GM12878 (cell line): Measurements from ENCODE around the gene ZFC3H1. TPM values are rescaled to one million over a fixed set of nuclear protein-coding genes. Genes with fewer than 3 reads are reported as not detected.

Experiments
- ATAC-seq: fragments of 200-7000 bp; cut with Tn5 transposase; 3 replicates; pipeline ENCODE4 v1.9.1; 2020; ENCODE audit warnings: mild to moderate bottlenecking, moderate library complexity
- BruUV-seq: library from RNA; stranded (reverse); fragments of 400-500 nt; replicated peaks from 2 replicates; lab custom pipeline; 2021; lab: Mats Ljungman, UMichigan
- CTCF ChIA-PET: fragments of 300-600 bp; sonication (Branson Sonifier 250); formaldehyde crosslinking; extraction: SDS; loops from one replicate; lab custom pipeline; 2021; ENCODE audit warnings: inconsistent platforms; lab: Yijun Ruan, JAX
- POLR2A ChIA-PET: fragments of 350-600 bp; formaldehyde crosslinking; extraction: SDS; loops from one replicate; lab custom pipeline; 2021; ENCODE audit warnings: inconsistent platforms; lab: Charles Lee
- RAD21 ChIA-PET: fragments of 300-600 bp; sonication (Branson Sonifier 250); formaldehyde crosslinking; loops from one replicate; lab custom pipeline; 2023; ENCODE audit warnings: antibody characterized with exemption; ENCODE audit not compliant: unreplicated experiment; lab: Charles Lee
- SMC1A ChIA-PET: fragments of 300-600 bp; sonication (Branson Sonifier 250); formaldehyde crosslinking; loops from one replicate; lab custom pipeline; 2023; ENCODE audit not compliant: unreplicated experiment, uncharacterized antibody; lab: Charles Lee
- DNase-seq: peaks from one replicate; pipeline ENCODE4 v3.0.0-alpha.2; 2011; ENCODE audit warnings: low read depth, low spot score
- FAIRE-seq: peaks from 3 replicates; lab custom pipeline; 2011; peaks lifted over from hg19 to GRCh38; lab: Jason Lieb, UNC
- H2AFZ ChIP-seq: 2 replicates; pipeline ENCODE4 v1.6.0; 2011; ENCODE audit warnings: low read depth, low read length, control low read depth; ENCODE audit not compliant: control insufficient read depth
- H3K27ac ChIP-seq: 2 replicates; pipeline ENCODE4 v1.5.1; 2011; ENCODE audit warnings: control low read depth; ENCODE audit not compliant: control insufficient read depth, insufficient read depth
- H3K27me3 ChIP-seq, 2 experiments: replicated peaks in 1 of 2; 2 replicates each; pipeline versions ENCODE4 v1.6.0 to v1.6.1; 2011; ENCODE audit warnings: low read length in 1 of 2; ENCODE audit not compliant: control insufficient read depth in 2 of 2, insufficient read depth in 2 of 2
- H3K36me3 ChIP-seq, 2 experiments: 2 replicates each; pipeline ENCODE4 v1.5.1; 2011; ENCODE audit warnings: low read length in 1 of 2; ENCODE audit not compliant: control insufficient read depth in 2 of 2, insufficient read depth in 2 of 2
- H3K4me1 ChIP-seq: 2 replicates; pipeline ENCODE4 v1.6.1; 2011; ENCODE audit warnings: mild to moderate bottlenecking, low read length, moderate library complexity, mixed read lengths; ENCODE audit not compliant: control insufficient read depth, insufficient read depth
- H3K4me2 ChIP-seq: 2 replicates; pipeline ENCODE4 v1.6.0; 2011; ENCODE audit warnings: control low read depth; ENCODE audit not compliant: control insufficient read depth, insufficient read depth
- H3K4me3 ChIP-seq: fragments of 200-600 bp; sonication (generic); 2 replicates; pipeline ENCODE4 v1.5.1; 2016
- H3K79me2 ChIP-seq: 2 replicates; pipeline ENCODE4 v1.6.0; 2011; ENCODE audit warnings: low read length; ENCODE audit not compliant: control insufficient read depth, insufficient read depth
- H3K9ac ChIP-seq: 2 replicates; pipeline ENCODE4 v1.8.0; 2011; ENCODE audit warnings: low read length, control low read depth, mixed read lengths; ENCODE audit not compliant: control insufficient read depth, insufficient read depth
- H3K9me3 ChIP-seq: replicated peaks from 3 replicates; pipeline ENCODE4 v1.5.1; 2011; ENCODE audit warnings: mild to moderate bottlenecking, low read length; ENCODE audit not compliant: control insufficient read depth, insufficient read depth
- H4K20me1 ChIP-seq: 2 replicates; pipeline ENCODE4 v1.6.0; 2011; ENCODE audit not compliant: control insufficient read depth, insufficient read depth
- EED ChIP-seq: sonication (generic); IDR thresholded peaks from 2 replicates; pipeline ENCODE4 v1.6.1; 2016; ENCODE audit warnings: antibody characterized with exemption, low read depth
- HDAC6 ChIP-seq: fragments of 200-600 bp; sonication (generic); IDR thresholded peaks from one replicate; pipeline ENCODE4 v1.8.0; 2017; ENCODE audit warnings: antibody characterized with exemption; ENCODE audit not compliant: unreplicated experiment
- IRF5 ChIP-seq: fragments of 450-650 bp; IDR thresholded peaks from 2 replicates; pipeline ENCODE4 v1.6.1; 2017; ENCODE audit warnings: borderline replicate concordance
- JUND ChIP-seq: IDR thresholded peaks from 2 replicates; pipeline ENCODE4 v1.6.1; 2012; ENCODE audit warnings: low read depth, mild to moderate bottlenecking, low read length, improper control_type of control experiment, moderate library complexity
- MYC ChIP-seq: IDR thresholded peaks from 2 replicates; pipeline ENCODE4 v1.6.1; 2011; ENCODE audit warnings: mild to moderate bottlenecking, low read length, moderate library complexity, inconsistent platforms; ENCODE audit not compliant: insufficient read depth, insufficient replicate concordance, insufficient read length, severe bottlenecking
- NFYB ChIP-seq: IDR thresholded peaks from 2 replicates; pipeline ENCODE4 v1.6.1; 2011; ENCODE audit warnings: low read depth, mild to moderate bottlenecking, low read length, improper control_type of control experiment, moderate library complexity; ENCODE audit not compliant: insufficient read depth
- PML ChIP-seq: IDR thresholded peaks from 2 replicates; pipeline ENCODE4 v1.6.1; 2012; ENCODE audit warnings: low read length, inconsistent platforms
- POLR2AphosphoS5 ChIP-seq: IDR thresholded peaks from 2 replicates; pipeline ENCODE4 v1.6.1; 2011; ENCODE audit warnings: mild to moderate bottlenecking, low read length, inconsistent platforms
- SP1 ChIP-seq: IDR thresholded peaks from one replicate; pipeline ENCODE4 v1.6.1; 2011; ENCODE audit warnings: low read depth, low read length
- SUPT20H ChIP-seq: IDR thresholded peaks from 2 replicates; pipeline ENCODE4 v1.6.1; 2011; ENCODE audit warnings: low read depth, mild to moderate bottlenecking, low read length, moderate library complexity, borderline replicate concordance; ENCODE audit not compliant: control insufficient read depth
- ZBTB33 ChIP-seq: fragments of 450-650 bp; IDR thresholded peaks from 2 replicates; pipeline ENCODE4 v1.6.1; 2017; ENCODE audit warnings: mild to moderate bottlenecking
- ZBTB40 ChIP-seq: fragments of 450-650 bp; IDR thresholded peaks from 2 replicates; pipeline ENCODE4 v1.6.1; 2016; ENCODE audit warnings: mild to moderate bottlenecking, moderate library complexity, borderline replicate concordance
- WGBS: methylation state at CpG from one replicate; pipeline ENCODE4 v1.1.6; 2016; ENCODE audit warnings: low lambda C conversion rate; ENCODE audit not compliant: insufficient replicate concordance, insufficient coverage; ENCODE audit errors: missing lambda C conversion rate; 5-methylcytosine and 5-hydroxymethylcytosine counted together
- in situ Hi-C: fragments of 300-500 bp; cut with MboI; formaldehyde crosslinking; loops from 9 replicates; pipeline ENCODE4 v1.14.3; 2018; ENCODE audit warnings: mixed read lengths
- intact Hi-C: fragments of 100-400 bp; cut with micrococcal nuclease; formaldehyde crosslinking; loops from one replicate; pipeline ENCODE4 v1.14.2; 2022; ENCODE audit not compliant: unreplicated experiment
- polyA plus RNA-seq, 11 experiments: library from polyadenylated mRNA; depleted of rRNA in 4 of 11; unstranded in 6 of 11; stranded (reverse) in 5 of 11; fragments of >200 nt; fragmentation: Nextera tagmentation in 4 of 11; fragmentation: Illumina TruSeq in 1 of 11; extraction: Ambion mirVana in 4 of 11; extraction: Trizol in 1 of 11; gene quantifications; 1 replicate in 1 of 11; 2 replicates in 10 of 11; pipeline versions ENCODE4 v1.2.1 to v1.2.3, GENCODE V29; 2011 to 2016; ENCODE audit warnings: inconsistent platforms in 2 of 11, missing spikeins in 2 of 11, low read depth in 1 of 11
- total RNA-seq, 4 experiments: library from RNA; depleted of rRNA in 3 of 4; stranded (reverse); fragments of >200 nt in 3 of 4; fragmentation: Illumina TruSeq in 1 of 4; extraction: Trizol in 1 of 4; gene quantifications; 2 replicates each; pipeline versions ENCODE4 v1.2.1 to v1.2.3, GENCODE V29; 2013 to 2021

ZFC3H1 gene
- total and polyA plus RNA-seq, 10 of the 15 experiments (the other 5 are each of a cell fraction or from before 2014, with no cell fraction given), result 11.2 to 88.7 (median 25.9) TPM

GRCh38 chr12:71703206-71703605 is 39.6 kb upstream of the ZFC3H1 start (continued):
- TF ChIP-seq IRF5 (no peak), EED (no peak), JUND (no peak), ZBTB33 (no peak), SP1 (no peak), NFYB (no peak)

- SMC1A ChIA-PET, result interaction anchor here (1.7 to 2.3 kb wide), 4 partner anchors 10 to 52 kb away, joined by 4 to 10 read pairs (median 5); partner anchors contain the start of genes RAB21 and TMEM19
- no peaks in the 10 kb centered on the region for H3K9me3 ChIP-seq
- peaks cover 0 to 16% of the 10 kb centered on the region in 2 experiments; a peak in 3 of 4 replicates for H3K36me3 ChIP-seq
- BruUV-seq, result no TSS peak
- in situ Hi-C loops (no loop called here), intact Hi-C loops (no loop called here)
- CTCF ChIA-PET, result interaction anchor here (1.3 to 1.8 kb wide), 3 partner anchors 17 to 66 kb away, joined by 5 to 11 read pairs (median 6); no protein-coding TSS in a partner anchor
- H3K9ac ChIP-seq, result no peak overlapping the region
- H2AFZ ChIP-seq, result no peak overlapping the region
- H3K27ac ChIP-seq, result no peak overlapping the region
- no peaks in the 10 kb centered on the region for H3K4me1 ChIP-seq
- no peaks in the 10 kb centered on the region for H3K27me3 ChIP-seq
- H4K20me1 ChIP-seq, result no peaks in the 10 kb centered on the region
- H3K79me2 ChIP-seq, result no peaks in the 10 kb centered on the region
- no peak overlapping the region for H3K4me3 ChIP-seq
- RAD21 ChIA-PET, result no interaction called here
- POLR2A ChIA-PET, result no interaction called here
- WGBS, result 96% methylated on average over 5 of the region's 5 CpGs
- DNase-seq, result no peak
- no peak for ATAC-seq
- FAIRE-seq, result no peak
- no peak overlapping the region for H3K4me2 ChIP-seq
- TF ChIP-seq PML (no peak), IRF5 (no peak), MYC (no peak), SUPT20H (no peak), HDAC6 (no peak), ZBTB40 (no peak), POLR2AphosphoS5 (no peak)
These were observed 38.9 kb upstream of the ZFC3H1 start for GRCh38 chr12:71702590-71702989.
